Stimulated activated CD8-positive, alpha-beta memory T cell treated with anti-CD3 and anti-CD28 coated beads, Interleukin-4, amount 100 ng/mL, for 24 hours (primary cell): ENCODE measurements around the gene SNED1.

Experiments used
- DNase-seq: peaks from one replicate; pipeline ENCODE4 v3.0.0-alpha.2; 2020; ENCODE audit warnings: low read depth

The SNED1 gene

DNA sequence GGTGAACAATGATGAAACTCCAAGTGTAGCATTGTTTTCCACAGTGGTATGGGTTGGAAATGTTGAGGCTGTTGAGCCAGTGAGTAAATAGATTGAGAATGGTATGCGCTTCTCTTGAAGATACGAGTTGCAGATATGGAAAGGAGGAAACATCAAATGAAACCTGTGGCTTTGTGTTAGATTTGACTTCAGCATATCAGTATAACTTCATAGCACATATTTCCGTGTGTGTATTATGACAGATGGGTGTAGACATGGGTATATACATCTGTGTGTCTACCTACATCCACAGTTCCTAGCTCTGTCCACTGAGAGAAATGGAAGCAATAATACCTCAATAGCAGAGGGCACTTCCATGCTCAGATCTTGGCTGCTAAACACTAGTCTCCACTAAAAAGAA lies 8.0 kb downstream of the SNED1 start:
- DNase-seq = no peak

DNA sequence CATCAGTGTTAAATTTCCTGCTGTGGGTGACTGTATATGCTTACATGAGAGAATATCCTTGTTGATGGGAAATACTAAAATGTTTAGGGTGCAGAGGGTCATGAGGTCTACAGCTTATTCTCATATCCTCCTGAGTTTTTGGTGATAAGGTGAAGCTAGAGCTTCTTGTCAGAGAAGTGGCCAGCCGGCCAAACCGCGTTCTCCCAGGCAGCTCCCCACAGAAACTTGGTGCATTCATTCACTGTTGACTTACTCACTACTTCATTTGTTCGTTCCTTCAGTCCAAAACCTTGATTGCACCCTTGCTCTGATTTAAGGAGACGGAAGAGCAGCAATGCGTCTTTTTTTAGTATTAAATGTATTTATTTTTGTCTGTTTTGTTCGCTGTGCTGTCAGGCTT lies 8.7 kb downstream of the SNED1 start:
- DNase-seq = no peak

DNA sequence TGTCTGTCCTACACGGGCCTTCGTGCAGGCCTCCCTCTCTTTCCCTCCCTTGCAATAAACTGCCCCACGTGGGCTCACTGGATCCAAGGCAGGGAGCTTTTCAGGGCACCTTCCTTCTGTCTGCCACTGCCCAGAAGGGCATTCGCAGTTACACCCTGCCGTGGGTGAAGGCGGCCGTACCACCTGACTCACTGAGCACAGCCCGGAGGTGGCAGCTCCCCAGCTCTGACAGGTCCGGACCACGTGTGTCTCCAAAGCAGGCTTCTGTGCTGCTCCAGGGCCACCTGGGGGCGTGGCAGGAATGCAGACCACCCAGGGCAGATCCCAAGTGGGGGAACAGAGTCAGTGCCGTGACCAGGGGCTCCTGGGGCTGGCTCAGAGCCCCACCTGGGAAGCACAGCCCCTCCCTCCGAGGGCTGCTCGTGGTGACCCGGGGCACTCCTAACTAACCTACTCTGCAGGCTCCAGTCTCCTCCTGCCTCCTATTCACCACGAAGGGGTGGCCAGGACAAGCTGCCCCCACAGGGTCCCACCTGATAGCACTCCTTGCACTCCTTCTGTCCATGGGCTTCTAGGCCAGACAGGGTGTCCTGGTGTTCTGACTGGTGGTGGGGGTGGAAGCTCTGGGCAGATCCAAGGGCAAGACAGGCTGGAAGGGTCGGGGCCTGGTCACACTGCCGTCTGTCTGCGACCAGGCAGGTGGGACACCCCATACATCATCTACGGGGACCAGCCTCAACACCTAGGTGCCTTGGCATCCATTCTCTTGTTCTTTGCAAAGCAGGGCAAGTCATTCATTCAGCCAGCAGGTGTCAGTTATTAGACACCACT lies 9.7 kb downstream of the SNED1 start:
- DNase-seq = no peak

DNA sequence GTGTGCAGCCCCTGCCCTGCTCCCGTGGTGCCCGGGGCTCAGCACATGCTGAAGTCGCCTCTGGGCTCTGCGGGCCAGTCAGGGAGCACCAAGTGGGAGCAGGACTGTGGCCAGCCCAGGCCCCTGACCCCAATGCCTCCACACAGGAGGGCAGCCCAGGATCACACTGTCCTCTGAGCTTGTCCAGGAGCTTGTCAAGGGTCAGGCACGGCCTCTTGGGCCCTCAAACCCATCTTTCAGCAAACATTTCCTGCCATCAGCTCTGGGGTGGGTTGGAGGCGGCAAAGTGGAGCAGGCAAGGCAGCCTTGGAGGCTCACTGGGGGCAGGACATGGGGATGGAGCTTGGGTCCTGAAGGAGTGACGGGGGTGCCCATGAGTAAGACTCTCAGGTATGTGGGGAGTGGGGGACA lies 10.3 kb downstream of the SNED1 start:
- DNase-seq = no peak

DNA sequence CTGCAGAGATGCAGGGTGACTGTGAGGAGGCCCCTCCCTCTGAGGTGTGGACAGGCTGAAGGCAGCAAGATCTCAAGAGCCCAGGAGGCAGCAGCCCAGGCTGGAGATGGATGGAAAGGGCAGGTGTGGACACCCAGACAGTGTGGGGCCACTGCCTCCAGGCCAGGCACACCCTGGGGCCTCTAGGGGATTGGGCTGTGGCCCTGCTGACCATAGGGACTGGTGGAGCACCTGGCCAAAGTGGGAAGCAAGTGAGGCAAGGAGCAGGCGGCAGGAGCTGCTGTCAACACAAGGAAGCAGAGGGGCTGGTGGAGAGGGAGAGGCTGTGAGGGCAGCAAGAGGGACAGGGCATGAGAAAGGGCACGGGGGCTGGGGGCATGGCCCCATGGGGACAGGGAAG lies 10.8 kb downstream of the SNED1 start:
- no peak for DNase-seq

DNA sequence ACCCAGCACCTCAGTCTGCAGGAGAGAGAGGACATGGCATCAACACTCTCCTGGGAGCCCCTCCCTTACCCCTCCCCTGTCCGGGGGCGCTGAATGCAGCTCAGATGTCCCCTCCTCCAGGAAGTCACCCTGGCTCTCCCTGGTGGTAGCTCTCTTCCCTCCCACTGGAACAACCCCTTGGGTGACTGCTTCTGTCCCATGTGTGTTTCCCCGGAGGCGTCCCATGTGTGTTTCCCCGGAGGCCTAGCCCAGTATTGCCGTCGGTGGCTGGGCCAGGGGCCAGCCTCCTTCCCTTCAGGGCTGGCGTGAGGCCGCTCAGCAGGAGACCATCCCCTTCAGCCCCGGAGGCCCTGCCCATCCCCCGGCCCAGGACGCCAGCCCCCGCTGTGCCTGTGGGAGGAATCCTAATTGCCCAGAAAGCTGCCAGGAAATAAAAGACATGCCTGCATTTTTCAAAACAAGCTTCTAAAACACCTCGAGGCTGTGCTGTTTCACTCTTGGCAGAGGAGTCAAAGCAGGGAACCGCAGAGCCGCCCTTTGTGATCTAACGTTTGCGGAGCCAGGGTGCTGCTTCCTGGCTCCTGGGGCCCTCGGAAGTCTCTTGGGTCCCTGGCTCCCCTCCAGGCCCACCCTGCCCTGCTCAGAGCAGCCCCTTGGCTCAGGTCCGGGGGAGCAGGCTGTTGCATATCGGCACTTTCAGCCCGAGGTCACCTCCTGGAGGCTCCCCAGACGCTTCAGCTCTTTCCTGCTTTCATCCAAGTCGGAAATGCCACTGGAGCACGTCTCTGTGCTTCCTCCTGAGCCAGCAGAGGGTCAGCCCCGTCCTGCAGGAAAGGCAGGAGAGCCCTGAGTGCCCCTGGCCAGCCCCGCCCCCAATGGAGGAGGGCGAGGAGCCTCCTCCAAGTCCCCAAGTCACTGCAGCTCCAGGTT lies 11.4 kb downstream of the SNED1 start:
- DNase-seq = peak; percentile 21

DNA sequence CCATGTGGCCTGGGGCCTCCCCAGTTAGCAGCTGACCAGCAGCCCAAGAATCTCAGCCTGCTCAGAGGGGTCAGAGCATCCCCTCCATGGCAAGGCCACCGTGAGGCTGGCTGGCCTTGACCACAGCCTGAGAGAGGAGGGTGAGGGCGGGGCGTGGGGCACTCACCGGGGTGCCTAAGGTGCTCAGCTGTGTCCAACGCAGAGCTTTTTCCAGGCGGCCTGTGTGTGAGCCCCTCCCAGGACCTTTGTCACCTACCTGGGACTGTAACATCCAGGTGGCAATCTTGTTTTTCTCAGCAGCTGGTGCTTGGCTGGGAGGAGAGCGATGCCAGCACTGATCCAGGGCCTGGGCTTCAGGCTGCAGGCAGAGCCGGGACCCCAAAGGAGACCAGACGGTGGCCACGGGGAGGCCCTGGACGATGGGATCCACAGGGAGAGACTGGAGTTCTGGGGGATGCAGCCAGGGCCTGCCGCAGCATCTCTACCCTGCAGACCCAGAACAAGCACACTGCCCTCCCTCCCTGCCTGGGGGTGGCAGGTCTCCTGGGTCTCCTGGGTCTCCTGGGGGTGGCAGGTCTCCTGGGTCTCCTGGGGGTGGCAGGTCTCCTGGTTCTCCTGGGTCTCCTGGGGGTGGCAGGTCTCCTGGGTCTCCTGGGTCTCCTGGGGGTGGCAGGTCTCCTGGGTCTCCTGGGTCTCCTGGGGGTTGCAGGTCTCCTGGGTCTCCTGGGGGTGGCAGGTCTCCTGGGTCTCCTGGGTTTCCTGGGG lies 12.3 kb downstream of the SNED1 start:
- DNase-seq = no peak

DNA sequence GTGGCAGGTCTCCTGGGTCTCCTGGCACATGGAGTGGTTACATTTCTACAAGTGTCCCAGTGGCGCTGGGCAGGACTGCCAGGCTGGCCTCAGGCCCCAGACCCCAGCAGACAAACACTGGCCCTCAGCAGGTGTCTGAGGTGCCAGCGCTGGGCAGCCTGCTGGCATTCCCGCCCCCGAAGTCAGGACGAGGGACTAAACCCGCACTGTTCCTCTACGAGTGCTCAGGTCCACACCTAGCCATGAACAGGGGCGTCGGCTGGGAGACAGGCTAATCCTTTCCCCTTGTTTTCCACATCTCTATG lies 12.8 kb downstream of the SNED1 start:
- no peak for DNase-seq

DNA sequence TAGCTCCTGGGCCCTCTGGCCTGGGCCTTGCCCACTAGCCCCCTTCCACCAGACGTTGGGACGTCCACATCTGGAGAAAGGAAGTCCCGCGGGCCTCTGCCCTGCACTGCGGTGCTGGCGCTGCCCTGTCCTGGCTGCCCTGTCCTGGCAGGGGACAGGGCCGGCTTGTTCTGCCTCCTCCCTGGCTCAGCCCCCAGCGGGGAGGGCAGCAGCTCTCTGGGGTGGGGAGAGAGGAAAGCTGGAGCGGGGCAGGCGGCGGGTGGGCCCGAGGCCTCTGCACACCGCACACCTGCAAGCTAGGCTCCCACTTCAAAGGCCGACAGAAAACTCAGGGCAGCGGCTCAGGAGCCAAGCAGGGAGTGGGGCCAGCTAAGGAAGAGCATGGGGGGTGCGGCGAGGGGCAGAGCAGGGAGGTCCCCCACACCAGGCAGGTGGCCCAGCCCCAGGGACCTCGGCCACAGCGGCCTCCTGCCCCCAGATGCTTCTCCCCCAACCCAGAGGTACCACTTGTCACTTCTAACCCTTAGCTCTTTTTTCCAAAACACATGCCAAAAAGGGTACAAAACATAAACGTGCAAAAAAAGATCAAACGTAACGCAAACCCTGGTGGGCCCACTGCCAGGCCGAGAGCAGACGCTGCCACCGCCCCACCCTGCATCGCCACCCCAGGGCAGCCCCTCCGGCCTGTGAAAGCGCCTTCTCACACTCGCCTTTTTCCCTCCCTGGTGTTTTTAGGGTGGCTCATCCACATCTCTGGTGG lies 13.5 kb downstream of the SNED1 start:
- no peak for DNase-seq

DNA sequence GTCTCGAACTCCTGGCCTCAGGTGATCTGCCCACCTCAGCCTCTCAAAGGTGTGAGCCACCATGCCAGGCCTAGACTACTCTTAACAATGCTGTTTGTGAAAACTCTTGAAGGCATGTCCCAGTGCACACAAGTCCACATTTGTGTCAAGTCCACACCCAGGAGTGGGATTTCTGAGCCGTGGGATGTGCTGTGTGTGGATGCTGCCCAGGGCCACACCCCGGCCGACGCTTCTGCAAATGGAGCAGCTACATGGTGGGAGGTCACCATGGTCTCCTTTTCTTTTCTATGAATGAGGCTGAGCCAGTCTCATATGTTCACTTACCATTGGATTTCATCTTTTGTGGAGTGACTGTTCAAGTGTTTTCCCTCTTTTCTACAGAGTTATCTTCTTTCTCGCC lies 15.8 kb downstream of the SNED1 start:
- DNase-seq = no peak

DNA sequence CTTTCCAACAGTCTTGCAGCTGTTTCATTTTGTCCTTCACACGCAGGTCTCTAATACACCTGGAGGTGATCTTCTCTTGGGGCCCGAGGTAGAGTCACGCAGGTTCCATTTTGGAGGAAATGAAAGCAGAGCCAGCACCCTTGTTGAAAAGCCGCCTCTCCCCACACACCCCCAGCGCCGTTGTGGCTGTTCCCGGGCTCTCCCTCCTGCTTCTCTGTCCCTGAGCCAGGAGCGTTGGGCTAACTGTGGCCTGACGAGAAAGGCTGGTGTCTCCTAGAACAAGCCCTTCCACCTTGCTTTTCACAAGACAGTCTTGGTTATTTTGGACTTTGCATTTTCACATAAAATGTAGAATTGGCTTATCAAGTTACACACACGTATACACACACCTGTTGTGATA lies 16.3 kb downstream of the SNED1 start:
- no peak for DNase-seq

DNA sequence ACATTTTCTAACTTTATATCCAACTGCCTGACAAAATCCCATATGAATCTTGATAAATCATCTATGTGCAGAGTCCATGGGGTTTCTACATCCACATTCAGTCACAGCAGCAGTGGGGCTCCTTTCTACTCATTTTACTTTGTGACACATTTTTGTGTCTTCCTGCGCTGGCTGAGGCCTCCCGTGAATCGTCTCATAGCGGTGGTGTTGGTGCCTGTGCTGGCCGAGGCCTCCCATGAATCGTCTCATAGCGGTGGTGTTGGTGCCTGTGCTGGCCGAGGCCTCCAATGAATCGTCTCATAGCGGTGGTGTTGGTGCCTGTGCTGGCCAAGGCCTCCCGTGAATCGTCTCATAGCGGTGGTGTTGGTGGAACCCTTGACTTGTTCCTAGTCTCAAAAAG lies 17.0 kb downstream of the SNED1 start:
- DNase-seq = no peak

DNA sequence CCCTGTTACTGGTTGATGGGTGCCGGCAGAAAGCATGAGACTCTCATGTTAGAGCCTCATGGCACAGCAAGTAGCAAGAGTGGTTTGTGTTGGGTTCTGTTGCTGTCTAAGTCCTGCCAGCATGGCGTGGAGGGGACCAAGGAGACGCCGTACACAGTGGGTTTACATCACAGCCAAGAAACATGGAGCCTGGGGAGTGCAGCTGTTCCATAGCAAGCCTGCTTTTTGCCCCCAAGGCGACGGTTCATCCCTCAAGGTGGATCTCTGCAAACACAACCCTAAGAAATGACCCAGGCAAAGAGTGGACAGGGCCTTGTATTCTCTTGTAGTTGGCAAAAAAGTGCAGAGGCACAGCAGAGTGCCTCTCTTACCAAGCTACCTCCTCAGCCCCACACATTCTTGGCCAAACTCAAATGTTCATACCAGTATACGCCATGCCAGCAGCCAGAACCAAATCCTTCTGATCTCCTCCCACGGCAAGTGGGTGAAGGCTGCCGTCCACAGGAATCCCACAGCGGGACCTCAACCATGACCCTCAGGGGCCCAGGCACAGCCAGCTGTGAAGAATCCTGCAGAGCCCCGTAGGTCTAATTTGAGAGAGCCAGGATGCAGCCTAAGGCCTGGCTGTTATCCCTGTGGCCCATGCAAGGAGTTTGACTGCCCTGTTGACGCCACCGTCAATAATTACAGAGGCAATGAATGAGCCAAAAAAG lies 19.0 kb downstream of the SNED1 start:
- no peak for DNase-seq

DNA sequence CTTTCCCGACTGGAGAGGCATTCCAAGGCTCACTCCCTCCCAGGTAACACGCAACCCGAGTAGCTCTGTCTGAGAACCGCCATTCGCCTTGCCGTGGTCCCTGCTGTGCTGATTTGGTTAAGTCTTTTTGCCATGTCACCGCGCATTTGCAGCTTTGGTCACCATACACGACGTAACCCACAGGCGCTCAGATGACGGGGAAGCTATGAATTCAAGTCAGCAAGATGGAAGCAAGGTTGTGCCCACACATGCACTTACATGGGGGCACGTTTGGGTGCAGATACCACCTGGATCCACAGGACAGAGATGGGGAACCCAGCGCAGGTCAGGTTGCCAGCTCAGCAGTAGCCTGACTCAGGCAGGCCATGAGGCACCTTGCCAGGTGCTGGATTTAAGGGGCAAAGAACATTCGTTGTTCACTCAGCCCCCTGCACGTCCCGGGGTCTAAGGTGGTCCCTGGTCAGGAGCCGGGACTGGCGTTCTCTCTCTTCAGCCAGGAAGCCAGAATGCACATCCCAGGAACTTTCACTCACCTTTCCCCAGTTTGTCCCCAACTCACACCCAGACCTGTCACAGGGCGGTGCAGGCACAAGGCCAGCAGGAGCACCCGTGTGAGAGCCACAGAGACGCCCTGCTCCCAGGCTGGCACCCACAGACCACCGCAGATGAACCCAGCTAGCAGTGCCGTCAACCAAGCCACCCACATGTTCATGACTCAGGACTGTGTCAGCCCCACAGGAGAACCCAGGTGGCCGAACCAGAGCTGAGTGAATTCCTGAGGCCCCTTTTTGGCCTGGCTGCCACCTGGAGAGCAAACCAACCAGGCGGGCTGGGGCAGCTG lies 19.9 kb downstream of the SNED1 start:
- no peak for DNase-seq

DNA sequence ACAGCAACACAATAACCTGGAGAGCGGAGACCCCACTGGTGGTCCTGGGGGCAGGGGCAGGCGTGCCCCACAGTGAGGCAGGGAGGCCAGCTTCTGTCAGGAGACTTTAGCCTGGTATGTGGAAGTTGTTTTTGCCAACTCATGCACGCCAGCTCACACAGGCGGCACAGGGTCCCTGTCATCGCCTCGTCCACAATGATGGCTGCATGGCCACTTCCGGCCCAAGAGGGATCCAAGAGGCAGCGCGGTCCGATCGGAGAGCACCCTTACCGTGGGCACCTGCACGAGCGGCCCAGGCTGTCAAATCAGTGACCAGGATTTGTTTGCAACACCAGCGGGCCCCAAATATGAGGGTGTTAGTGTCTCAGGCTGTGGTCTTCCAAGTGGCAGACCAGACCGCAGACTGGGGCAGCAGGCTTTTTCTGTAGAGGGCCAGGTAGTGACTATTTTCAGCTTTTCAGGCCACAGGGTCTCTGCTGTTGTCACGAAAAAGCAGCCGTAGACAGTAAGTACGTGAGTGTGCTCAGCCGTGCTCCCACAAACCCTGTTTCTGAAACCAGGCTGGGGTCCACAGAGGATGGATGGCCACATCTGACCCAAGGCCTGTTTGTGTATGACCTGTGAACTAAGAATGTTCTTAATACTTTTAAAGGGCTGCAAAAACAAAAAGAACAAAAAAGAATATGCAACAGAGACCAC lies 21.2 kb downstream of the SNED1 start:
- no peak for DNase-seq

DNA sequence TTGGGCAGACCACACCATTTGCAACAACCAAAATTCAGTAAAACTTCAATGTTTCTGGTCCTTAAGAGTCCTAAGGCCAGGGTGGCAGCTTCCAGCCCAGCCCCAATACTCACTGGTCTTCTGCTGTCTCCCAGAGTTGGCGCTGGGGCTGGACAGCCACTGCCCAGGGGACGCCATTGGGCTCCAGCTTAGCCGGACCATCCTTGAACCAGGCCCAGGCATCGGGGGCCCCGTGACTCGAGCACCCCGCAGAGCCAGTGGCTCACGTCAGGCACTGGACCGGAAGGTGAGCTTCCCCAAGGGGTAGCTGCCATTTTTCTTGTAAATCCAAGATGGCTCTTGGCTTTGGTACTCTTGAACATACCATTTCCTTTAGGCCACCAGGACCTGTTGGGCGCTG lies 21.8 kb downstream of the SNED1 start:
- DNase-seq = no peak

DNA sequence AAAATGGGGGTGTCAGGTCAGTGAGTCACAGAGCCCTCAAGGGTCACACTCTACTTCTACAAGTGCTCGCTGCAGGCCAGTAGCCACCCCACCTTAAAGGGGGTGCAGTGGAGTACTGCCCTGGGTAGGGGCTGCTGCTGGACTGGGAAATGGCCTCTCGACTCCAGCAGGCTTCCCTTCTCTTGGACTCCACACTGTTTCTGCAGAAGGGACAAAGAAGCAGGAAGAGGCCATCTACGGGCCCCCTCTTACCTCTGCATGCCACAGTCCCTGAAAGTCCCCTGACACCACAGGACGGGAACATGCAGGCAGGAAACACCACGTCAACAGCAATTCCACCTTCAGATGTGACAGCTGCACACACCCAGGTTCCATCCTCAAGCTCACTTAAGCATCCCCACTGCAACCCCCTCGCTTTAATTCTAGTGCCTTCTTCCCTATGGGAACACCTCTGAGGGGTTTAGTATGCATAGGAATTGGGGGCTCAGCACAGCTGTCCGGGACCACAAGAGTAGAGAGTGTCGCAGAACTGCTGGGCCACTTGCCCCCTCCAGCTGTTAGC lies 22.3 kb downstream of the SNED1 start:
- no peak for DNase-seq

DNA sequence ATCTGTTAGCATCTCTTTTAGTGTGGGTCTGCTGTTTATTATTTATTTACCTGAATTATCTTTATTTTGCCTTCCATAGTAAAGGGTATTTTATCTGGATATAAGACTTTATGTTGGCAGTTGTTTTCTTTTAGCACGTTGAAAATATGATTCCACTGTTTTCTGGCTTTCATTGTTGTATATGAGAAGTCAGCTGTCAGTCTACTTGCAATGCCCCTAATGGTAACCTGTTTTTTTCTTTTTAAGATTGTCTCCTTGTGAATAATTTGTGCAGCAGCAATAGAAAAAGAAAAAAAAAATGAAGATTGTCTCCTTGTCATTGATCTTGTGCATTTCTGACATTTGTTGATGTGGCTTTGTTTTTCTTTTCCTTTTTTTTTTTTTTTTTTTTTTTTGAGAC lies 27.2 kb downstream of the SNED1 start:
- no peak for DNase-seq

DNA sequence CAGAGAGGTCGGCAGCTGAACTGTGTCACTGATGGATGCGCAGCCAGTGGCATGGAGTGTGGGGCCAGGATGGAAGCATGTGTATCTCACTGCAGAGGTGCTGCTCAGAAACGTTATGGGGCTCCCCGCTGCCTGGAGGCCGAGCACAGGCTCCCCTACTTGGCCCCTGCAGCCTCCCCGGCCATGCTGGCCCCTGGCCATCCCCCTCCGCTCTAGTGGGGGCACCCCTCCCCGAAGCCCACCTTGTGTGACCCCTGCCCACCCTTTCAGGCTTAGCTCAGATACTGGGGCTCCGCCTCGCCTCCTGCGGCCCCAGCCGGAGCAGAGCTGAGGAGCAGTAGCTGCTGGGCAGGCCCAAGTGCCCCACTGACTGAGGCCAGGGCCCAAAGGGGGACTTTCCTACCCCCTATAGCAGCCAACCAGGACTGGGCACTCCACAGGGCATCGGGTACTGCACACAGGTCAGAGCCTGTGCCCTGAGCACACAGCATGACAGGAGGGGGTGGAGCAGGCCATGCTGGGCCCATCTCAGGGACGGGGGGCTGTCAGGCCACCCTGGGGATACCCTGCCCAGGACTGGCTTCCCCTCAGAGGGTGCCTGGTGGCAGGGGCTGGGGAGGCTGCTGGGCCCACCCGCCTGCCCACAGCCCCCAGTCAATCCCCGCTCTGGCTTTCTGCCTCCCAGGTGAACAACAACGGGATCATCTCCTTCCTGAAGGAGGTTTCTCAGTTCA lies 31.3 kb downstream of the SNED1 start:
- DNase-seq = no peak
